GM19351 (cell line): Measurements from ENCODE around the gene FAM9C.
"Not testable (repeated sequence)": the region's sequence is repeated elsewhere in the genome, so short reads cannot be mapped to it uniquely, and the experiment has no call there.

Experiments used
- ATAC-seq: cut with Tn5 transposase; IDR thresholded peaks from one replicate; pipeline ENCODE4 v1.9.1; 2021; ENCODE audit warnings: mild to moderate bottlenecking, moderate library complexity; ENCODE audit not compliant: unreplicated experiment

The FAM9C gene

DNA sequence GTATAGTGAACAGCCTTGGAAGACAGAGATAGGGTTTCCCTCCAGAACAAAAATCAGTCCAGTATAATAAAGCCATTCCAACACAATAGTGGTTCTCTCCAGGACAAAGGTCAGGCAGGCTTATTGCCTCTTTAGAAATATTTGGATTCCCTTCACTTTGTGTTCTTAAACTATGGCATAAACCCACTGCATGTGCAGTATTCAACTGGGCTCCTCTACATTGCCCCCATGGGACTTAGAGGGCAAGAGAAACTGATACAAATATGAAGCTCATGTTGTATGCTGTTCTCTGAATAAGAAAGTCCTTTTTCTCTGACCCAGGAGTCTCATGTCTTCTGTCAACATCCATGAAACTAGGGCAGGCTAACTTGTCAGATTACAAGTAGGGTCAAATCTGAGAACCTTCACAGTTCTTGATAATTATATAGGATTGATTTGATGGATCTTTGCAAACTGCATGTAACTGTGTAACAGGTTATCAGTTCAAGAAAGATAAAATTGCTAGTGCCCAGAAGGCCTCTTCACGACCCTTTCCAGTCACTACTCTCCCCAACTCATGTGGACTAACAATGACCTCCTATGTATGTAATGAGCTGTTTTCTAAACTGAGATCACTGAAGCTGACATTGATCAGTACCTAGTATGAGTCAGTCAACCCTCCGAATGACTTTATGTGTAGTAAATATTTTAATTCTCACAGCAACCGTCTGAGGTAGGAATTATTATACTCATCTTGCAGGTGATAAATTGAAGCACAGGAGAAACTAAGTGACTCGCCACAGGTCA, 31.9 kb upstream of the FAM9C start:
- ATAC-seq: peak; percentile 61

DNA sequence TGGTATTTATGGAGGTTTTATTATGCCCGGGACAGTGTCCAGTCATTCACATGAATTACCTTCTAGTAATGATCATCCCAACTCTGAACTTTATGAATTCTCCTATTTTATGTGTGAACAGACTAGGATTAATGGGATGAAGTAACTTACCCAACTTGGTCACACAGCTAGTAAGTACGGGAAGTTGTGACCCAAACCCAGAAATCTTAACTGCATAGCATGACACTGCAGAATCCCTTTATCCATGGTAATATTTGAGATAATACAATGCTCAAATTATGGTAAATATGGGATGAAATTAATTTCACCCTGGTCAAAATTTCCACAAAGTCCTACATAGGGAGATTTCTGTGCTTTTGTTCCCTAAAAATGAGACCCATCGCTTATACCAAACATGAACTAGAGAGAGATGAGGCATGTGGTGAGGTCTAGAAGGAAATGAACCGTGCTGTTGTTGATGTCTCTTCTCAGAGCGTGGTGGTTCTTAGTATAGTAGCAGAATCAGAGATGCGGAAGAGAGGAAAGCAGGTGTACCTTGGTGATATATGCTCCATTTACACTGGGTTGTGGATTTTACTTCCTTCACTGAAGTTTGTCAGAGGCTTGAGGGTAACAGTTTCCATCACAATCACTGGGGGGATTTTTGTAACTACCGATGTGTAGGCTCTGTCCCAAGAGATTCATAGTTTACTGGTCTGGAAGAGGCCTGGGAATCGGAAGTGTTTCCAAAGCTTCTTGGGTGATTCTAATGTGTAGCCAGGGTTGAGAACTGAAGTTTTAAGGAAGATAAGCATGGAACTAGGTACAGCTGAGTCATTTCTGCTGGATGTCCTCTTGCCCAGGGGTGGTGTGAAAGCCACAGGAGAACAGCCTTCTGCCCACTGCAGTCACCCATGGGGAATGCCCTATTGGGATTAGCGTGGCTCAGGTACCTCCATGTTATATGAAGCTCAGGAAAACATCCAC, 30.2 kb upstream of the FAM9C start:
- peak; percentile 91 for ATAC-seq

DNA sequence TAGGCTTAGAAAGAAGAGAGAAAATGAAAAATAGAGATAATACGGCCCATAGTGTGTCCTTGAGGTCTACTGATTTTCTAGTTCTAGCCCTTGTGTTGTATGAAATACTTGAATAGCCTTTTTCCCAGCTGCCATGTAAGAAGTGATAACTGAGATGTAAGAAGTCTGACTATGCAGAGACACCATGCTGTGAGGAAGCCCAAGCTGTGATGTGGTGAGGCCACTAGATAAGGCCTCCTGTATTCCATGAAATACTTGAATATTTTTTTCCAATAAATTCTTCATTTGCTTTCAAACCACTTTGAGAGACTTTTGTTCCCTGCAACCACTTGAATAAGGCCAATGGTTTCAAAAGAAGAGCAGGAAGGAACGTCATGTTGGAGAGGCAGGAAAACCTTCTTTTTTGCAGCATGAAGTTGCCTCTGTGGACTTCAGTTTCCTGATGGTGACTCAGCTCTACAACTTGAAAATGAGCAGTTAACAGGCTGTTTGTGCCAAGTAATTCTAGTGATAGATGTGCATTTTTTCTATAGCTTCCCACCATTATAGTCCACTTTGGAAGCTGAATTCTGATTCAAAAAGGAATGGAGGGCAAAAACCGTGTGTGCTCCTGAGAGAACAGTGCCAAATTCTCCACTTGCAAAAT, 25.5 kb upstream of the FAM9C start:
- no peak for ATAC-seq

DNA sequence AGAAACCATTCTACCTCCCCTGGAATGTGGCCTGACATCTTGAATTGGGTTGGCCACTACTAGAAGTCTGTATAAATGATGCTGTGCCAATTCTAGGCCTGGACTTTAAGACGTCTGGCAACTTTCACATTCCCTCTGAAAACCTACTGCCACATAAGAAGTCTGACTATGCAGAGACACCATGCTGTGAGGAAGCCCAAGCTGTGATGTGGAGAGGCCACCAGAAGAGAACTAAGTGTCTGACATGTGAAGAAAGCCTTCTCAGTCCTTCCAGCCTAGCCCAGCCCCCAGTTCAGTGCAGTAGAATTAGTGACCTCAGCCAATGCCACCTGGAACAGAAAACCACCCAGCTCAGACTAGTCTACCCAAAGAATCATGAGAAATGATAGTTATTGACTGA, 24.2 kb upstream of the FAM9C start:
- ATAC-seq: no peak

DNA sequence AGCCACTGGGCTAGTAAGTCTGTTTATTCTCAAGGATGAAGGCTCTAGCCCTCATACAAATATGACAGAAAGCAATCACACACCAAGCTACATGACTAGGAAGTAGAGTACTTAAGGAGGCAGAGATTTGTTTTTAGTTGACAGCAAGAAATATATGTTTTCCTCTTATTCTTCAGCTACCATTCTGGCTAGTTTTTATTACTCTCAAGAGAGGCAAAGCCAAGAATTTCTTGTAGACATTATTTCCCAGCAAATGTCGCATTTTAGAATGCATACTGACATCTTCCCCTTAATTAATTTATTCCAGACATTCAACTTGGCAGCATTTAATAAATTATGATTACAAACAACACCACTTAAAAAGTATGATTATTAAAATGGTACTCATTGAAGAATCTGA, 23.4 kb upstream of the FAM9C start:
- ATAC-seq: no peak

DNA sequence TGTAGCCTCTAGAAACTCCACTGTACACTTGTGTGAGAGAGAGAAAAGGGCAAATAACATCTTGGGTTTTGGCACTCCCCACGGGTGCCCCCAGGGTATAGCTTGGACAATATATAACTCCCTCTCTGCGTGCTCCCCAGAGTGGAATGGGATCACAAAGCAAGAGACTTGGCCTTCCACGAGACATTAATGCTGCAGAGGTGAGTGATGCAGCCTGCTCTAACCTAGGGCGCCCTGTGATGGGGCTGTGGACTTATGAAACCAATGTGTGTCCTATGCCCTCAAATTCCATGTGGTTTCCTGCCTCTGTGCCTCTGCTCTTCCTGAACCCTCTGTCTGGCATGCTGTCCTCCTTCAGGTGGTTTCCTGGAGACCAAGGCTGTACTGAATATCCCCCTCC, 22.0 kb upstream of the FAM9C start:
- ATAC-seq: no peak

DNA sequence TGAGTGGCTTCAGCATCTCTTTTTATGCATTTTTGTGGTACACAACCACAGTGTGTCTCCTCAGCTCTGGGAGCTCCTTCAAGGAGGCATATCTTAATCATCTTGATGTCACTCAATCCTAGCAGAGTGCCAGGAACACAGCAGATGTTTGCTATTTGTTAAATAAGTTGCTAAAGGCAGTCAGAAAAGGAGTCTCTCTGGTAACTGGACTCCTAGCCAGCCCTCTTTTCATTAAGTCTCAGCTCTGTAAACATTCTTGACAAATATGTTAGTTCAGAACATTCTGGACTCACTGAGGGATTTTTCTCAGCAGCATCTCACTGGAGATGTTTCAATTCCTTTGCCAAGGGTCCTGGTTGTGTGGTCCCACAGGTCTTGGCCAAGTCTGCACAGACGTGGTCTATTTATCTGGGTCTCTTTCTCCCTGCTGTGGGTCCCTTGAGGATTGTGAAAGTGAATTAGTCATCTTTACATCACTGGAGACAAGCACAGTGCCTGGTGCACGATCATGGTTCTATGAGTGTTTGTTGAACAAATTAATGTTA, 20.3 kb upstream of the FAM9C start:
- no peak for ATAC-seq

DNA sequence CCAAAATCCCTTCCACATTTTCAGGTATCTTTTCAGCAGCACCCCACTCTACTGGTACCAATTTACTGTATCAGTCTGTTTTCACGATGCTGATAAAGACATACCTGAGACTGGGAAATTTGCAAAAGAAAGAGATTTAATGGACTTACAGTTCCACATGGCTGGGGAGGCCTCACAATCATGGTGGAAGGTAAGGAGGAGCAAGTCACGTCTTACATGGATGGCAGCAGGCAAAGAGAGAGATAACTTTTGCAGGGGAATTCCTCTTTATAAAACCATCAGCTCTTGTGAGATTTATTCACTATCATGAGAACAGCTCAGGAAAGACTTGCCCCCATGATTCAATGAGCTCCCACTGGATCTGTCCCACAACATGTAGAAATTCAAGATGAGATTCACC, 18.7 kb upstream of the FAM9C start:
- ATAC-seq: not testable (repeated sequence)

DNA sequence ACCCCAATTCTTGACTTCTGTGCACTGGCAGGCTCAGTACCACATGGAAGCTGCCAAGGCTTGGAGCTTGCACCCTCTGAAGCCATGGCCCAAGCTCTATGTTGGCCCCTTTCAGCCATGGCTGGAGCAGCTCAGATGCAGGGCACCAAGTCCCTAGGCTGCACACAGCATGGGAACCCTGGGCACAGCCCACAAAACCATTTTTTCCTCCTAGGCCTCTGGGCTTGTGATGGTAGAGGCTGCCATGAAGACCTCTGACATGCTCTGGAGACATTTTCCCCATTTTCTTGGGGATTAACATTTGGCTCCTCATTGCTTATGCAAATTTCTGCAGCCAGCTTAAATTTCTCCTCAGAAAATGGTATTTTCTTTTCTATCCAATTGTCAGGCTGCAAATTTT, 17.9 kb upstream of the FAM9C start:
- not testable (repeated sequence) for ATAC-seq

DNA sequence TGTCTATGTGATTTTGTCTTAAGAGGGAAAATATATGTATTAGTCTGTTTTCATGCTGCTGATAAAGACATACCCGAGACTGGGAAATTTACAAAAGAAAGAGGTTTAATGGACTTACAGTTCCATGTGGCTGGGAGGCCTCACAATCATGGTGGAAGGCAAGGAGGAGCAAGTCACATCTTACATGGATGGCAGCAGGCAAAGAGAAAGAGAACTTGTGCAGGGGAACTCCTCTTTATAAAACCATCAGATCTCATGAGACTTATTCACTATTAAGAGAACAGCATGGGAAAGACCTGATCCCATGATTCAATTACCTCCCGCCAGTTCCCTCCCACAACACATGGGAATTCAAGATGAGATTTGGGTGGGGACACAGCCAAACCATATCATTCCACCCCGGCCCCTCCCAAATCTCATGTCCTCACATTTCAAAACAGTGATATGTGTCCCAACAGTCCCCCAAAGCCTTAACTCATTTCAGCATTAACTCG, 16.8 kb upstream of the FAM9C start:
- ATAC-seq: not testable (repeated sequence)

DNA sequence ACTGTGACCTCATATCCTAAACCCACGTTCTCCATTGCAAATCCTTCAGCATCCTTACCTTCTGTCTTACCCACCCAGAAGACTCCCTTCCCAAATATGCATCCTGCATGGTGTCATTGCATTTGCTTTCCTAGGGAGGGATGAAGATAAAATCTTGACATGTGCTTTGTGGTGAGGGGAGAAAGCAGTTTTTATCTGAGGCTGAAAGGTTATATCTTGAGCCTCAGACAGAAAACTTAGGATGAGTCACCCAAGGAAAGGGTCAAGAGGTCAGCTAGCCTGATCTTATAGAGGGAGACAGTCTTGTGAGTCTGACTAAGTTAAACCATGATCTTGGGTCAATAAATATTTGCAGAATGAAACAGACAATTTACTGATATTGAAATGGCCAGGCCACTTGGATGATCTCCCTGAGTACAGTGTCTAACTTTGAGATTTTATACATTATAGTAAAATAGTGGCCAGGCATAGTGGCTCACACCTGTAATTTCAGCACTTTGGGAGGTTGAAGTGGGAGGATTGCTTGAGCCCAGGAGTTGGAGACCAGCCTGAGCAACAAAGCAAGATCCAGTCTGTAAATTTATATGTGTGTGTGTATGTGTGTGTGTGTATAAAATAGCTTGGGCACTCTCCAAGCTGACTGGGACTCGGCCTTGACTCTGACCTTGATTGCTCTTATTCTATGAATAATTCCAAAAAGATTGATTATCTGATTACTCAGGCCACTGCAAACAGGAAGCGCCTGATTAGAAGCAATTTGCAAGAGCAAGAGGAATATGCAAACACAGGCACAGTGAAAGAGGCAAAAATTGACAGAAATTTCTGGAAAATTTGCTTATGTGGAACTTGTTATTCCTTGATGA, 15.4 kb upstream of the FAM9C start:
- ATAC-seq: no peak

DNA sequence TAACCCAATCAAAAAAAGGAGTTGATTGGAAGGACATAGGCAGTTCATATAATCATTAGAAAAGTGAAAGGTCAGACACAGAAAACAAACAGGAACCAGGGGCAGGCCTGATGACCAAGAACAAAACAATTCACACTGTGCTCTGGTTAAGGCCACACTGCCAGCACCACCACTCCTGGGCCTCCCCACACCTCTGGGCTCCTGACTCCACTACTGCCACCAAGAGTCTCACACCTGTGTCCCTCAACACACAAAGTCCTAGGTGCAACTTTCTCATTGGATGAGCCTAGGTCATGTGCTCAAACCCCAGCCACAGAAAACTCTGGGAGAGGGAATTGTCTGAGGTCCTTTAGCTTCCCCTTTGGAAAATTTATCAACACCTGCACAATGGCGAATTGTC, 11.1 kb upstream of the FAM9C start:
- ATAC-seq: peak; percentile 68

DNA sequence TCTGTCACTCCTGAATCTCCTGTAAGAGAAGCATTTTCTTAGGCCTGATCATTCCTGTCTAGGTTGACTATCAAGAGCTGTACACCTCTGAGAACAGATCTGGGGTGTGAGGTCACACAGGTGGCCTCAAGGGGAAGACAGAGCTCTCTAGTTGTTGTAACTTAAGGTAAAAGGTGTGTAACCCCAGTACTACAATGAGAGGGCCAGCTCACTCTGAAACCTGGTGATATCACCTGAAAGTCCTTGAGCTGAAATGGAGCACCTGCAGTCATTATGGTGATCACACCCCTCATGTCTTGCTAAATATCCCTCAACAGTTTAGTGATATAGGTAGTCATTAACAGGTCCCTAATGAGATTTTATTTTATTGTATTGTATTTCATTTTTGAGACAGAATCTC, 8.8 kb upstream of the FAM9C start:
- ATAC-seq: no peak

DNA sequence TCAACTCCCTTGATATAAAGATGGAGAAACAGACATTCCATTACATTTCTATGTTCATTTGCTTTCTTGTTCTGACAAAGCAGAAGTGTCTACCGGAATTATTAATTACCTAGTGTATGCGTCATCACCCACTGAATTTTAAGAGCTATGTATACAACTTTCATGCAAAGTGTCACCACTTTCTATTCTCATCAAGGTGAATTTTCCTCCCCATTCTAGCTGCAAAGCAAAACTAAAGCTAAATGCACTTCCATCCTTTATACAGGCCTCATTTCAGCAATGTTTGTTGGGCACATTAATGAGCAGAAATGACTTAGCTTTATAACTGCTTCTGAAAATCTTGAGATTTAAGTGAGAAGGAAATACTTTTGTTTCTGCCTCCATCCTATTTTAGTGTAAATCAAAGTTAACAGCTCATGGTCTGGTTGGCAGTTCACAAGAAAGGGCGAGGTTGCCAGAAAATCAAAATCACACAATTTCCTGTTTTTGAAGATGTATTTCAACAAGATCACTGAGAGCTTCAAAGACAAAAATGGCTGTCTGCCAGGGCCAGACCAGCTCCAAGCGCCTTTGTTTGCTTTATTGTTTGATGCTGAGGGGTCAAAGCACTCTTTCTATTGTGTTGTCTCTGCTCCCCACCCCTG, 7.2 kb upstream of the FAM9C start:
- peak; percentile 75 for ATAC-seq

DNA sequence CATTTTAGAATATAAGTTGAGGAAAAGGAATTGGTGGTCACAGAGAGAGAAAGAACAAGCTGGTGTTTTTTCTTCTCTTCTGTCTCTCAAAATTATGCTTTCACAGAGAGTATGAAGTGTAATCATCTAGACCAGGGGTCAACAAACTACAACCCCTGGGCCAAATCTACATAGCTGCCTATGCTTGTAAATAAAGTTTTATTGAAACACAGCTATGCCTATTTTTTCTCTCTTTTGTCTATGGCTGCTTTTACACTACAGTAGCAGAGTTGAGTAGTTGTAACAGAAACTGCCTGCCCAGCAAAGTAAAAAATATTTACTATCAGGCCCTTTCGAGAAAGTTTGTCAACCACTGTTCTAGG, 6.7 kb upstream of the FAM9C start:
- ATAC-seq: no peak

DNA sequence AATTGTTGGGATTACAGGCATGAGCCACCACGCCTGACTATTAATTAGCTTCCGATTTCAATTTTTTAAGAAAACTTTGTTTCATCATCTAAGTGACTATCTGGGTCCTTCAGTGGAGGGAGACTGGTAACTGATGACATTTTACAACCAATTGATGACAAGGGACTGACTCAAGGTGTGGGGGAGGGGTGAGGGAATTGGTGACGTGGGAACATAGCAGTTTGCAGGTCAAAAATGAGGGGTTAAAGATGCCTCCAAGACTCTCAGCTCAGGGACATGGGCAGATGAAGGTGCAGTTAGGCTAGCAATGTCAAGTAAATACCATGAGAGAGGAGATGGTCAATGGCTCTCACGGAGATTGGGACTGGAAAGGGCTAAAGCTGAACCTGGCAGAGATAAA, 5.7 kb upstream of the FAM9C start:
- no peak for ATAC-seq

DNA sequence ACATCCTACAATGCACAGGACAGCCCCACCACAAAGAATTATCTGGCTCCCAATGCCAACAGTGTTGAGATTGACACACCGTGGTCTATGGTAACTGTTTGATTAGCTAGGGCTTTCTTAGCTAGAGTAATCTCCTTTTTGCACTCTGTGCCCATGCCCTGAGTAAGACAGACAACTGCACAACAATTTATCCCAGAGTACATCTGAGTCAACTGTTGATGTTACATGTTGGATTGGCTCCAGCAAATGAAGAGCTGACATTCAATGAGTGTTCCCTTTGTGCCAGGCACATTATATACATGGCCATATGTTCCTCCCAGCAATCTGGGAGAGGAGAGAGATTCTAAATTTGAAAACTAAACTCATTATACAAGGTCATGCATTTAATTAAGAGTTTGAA, 3.9 kb upstream of the FAM9C start:
- no peak for ATAC-seq

DNA sequence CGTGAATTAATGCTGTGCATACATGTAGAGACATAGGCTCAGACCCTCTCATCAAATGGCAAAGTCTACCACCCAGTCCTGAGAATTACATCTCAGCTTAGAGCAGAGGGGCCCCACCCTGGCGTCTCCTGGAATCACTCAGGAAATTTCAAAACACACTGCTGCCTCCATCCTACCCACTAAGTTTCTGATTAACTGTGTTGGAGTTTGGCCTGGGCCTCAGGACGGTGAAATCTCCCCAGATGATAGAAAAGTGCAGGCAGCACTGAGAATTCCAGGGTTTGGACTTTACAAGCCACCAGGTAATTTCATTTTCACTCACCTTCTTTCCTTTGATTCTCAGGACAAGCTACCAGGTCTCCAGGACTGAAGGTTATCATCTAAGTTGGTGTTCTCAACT, 3.3 kb upstream of the FAM9C start:
- no peak for ATAC-seq

DNA sequence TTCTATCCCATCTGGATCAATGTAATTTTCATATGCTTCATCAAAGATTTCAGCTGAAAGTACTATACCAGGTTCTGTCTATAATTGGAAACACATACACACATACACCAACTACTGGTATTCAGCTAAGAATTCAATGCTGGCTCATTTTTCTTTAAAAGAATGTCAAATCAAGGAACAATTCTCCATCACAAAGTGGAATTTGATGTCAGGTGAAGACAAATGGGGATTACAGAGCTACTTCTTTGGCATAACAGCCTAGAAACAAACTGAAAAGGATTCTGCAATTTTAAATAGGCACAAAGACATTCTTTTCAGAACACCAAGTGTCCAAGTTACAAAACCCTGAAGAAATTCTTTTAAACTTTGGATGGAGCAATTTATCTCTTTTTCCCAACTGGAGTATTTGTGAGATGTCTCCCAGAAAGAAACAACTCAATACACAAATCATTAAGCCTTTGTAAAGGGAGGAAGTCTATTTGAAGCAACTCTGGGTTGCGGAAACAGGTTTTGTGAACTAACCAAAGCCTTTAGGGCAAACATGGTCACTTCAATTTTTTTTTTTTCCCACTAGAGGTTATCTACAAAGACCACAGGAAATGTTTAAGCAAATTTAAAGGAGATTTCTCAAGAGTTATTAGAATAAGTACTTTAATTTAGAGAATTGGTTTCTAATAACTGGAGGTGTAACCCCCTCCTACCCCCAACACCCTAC, 1.9 kb upstream of the FAM9C start:
- no peak for ATAC-seq
